Measurements from ENCODE around the gene FAM241A.
"Not testable (repeated sequence)": the region's sequence is repeated elsewhere in the genome, so short reads cannot be mapped to it uniquely, and the experiment has no call there.

FAM241A gene

DNA sequence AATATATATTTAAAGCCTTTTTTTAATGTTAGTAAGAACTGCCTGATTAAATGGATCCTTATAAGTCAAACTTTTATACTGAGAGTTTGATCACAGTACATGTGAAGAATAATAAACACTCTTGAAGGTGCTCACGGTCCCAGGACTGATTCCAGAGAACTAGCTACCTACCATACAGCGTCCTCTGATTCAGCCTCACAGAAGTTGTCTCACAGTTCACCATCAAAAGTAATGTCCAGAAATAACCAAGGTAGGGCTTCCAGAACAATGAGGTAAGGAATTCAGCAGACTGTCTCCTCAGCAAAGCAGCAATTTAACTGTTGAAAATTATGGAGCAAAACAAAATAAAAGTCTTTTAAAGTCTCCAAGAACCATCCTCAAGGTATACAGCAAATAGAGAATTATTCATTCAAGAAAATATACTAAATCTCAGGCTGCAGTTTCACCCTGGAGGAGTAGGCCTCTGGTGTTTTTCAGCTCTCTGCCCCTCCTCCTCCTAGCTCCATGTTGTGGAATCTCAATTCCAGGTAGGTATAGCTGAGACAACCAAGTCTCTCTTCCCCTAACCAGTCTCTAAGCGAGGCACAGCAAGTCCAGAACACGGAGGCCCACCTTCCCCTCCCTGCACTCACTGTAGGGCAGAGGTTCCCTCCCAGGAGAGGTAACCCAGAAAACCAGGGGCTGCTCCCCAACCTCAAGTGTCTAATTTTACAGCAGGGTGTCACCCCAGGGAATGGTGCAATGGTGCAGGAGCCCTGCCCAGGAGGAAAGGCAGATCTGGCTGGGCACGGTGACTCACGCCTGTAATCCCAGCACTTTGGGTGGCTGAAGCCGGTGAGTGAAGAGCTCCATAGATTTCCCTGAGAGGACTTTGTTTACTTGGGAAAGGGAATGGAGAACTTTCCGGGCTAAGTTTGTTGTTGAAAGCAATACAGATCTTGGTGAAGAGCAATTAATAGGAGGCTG lies 28.6 kb downstream of the FAM241A start:
- Histone ChIP-seq H4K20me1 (ENCODE audit: insufficient read depth, low read length) (no peaks in the 10 kb centered on the region), H3K27me3 (ENCODE audit: low read depth, low read length) (no peaks in the 10 kb centered on the region), H3K36me3 (replicated peaks; ENCODE audit: low read depth, low read length) (peaks cover 6% of the 10 kb centered on the region), H3K4me2 (ENCODE audit: low read length) (no peak overlapping the region), H3K9ac (ENCODE audit: low read length) (no peak overlapping the region), H3K9me3 (ENCODE audit: insufficient read depth, low read length) (no peaks in the 10 kb centered on the region), H3K4me1 (ENCODE audit: low read length) (peaks cover 8% of the 10 kb centered on the region), H3K27ac (ENCODE audit: low read length) (no peak overlapping the region), H2AFZ (ENCODE audit: low read depth, low read length) (no peak overlapping the region), H3K79me2 (ENCODE audit: low read length) (no peaks in the 10 kb centered on the region), H3K4me3 (ENCODE audit: low read length) (no peak overlapping the region)
- TF ChIP-seq CTCF (IDR thresholded peaks at IDR 0.05; ENCODE audit: low read depth, low read length): no peak
- no peak for TF ChIP-seq EZH2phosphoT487 (IDR thresholded peaks at IDR 0.05; ENCODE audit: low read depth)

- no peaks in the 10 kb centered on the region for H4K20me1 ChIP-seq (ENCODE audit: insufficient read depth, low read length)
- no peak overlapping the region for H3K27ac ChIP-seq (ENCODE audit: low read length)
- no peak overlapping the region for H3K4me3 ChIP-seq (ENCODE audit: low read length)
- peaks cover 8% of the 10 kb centered on the region for H3K4me1 ChIP-seq (ENCODE audit: low read length)
- no peak for TF ChIP-seq CTCF (IDR thresholded peaks at IDR 0.05; ENCODE audit: low read depth, low read length)
- TF ChIP-seq EZH2phosphoT487 (IDR thresholded peaks at IDR 0.05; ENCODE audit: low read depth): no peak
- H3K9ac ChIP-seq (ENCODE audit: low read length): no peak overlapping the region
- no peaks in the 10 kb centered on the region for H3K27me3 ChIP-seq (ENCODE audit: low read depth, low read length)
- H3K9me3 ChIP-seq (ENCODE audit: insufficient read depth, low read length): no peaks in the 10 kb centered on the region
- H2AFZ ChIP-seq (ENCODE audit: low read depth, low read length): no peak overlapping the region
- H3K36me3 ChIP-seq (replicated peaks; ENCODE audit: low read depth, low read length): peaks cover 6% of the 10 kb centered on the region
- H3K4me2 ChIP-seq (ENCODE audit: low read length): no peak overlapping the region
- no peaks in the 10 kb centered on the region for H3K79me2 ChIP-seq (ENCODE audit: low read length)
Measured at GRCh38 chr4:112175840-112176239, 30.6 kb downstream of the FAM241A start.

DNA sequence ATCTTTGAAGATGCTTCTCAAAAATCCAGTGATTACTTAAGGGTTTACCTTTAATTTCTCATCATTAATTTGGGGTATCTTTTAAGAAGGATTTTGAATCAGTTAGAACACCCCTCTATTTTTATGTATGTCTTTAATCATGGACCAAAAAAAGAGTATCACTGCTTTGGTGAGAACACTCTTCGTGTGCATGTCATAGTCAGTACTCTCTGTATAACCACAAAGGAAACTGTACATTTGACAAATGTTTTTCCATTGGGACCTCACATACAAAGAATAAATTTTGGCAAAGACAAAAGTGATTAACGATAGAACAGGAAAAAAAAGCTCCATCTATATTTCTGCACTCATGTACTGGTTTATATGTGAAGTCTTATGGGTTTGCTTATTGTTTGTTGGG lies 31.3 kb downstream of the FAM241A start:
- Histone ChIP-seq H3K36me3 (replicated peaks; ENCODE audit: low read depth, low read length) (peaks cover 6% of the 10 kb centered on the region), H3K9me3 (ENCODE audit: insufficient read depth, low read length) (no peaks in the 10 kb centered on the region), H3K4me3 (ENCODE audit: low read length) (no peak overlapping the region), H3K27me3 (ENCODE audit: low read depth, low read length) (no peaks in the 10 kb centered on the region), H4K20me1 (ENCODE audit: insufficient read depth, low read length) (no peaks in the 10 kb centered on the region), H3K79me2 (ENCODE audit: low read length) (no peaks in the 10 kb centered on the region), H2AFZ (ENCODE audit: low read depth, low read length) (no peak overlapping the region), H3K4me2 (ENCODE audit: low read length) (no peak overlapping the region), H3K27ac (ENCODE audit: low read length) (no peak overlapping the region), H3K9ac (ENCODE audit: low read length) (no peak overlapping the region), H3K4me1 (ENCODE audit: low read length) (peaks cover 8% of the 10 kb centered on the region)
- TF ChIP-seq CTCF (IDR thresholded peaks at IDR 0.05; ENCODE audit: low read depth, low read length): no peak
- no peak for TF ChIP-seq EZH2phosphoT487 (IDR thresholded peaks at IDR 0.05; ENCODE audit: low read depth)

GRCh38 chr4:112178741-112179140 lies 33.5 kb downstream of the FAM241A start:
- not testable (repeated sequence) for H3K36me3 ChIP-seq (replicated peaks; ENCODE audit: low read depth, low read length); H4K20me1 ChIP-seq (ENCODE audit: insufficient read depth, low read length)

More at GRCh38 chr4:112178741-112179140, 33.5 kb downstream of the FAM241A start:
- H3K9me3 ChIP-seq (ENCODE audit: insufficient read depth, low read length); H3K4me1 ChIP-seq (ENCODE audit: low read length); H3K9ac ChIP-seq (ENCODE audit: low read length); H3K4me2 ChIP-seq (ENCODE audit: low read length); H2AFZ ChIP-seq (ENCODE audit: low read depth, low read length); H3K27me3 ChIP-seq (ENCODE audit: low read depth, low read length); H3K4me3 ChIP-seq (ENCODE audit: low read length); H3K79me2 ChIP-seq (ENCODE audit: low read length); H3K27ac ChIP-seq (ENCODE audit: low read length): not testable (repeated sequence)

Measured in OCI-LY3 (cell line).